Stimulated activated CD8-positive, alpha-beta memory T cell treated with anti-CD3 and anti-CD28 coated beads, Interleukin-4, amount 100 ng/mL, for 4 hours (primary cell): ENCODE data around the gene ADAMTSL5.

ENCODE experiments used
- DNase-seq, 2 donors: peaks; one replicate each; pipeline ENCODE4 v3.0.0-alpha.2; 2020; ENCODE audit warnings: low read depth in 2 of 2, low spot score in 1 of 2

Gene ADAMTSL5

GRCh38 chr19:1496714-1497577 is 15.9 kb downstream of the ADAMTSL5 start:
- no peak for DNase-seq

DNA sequence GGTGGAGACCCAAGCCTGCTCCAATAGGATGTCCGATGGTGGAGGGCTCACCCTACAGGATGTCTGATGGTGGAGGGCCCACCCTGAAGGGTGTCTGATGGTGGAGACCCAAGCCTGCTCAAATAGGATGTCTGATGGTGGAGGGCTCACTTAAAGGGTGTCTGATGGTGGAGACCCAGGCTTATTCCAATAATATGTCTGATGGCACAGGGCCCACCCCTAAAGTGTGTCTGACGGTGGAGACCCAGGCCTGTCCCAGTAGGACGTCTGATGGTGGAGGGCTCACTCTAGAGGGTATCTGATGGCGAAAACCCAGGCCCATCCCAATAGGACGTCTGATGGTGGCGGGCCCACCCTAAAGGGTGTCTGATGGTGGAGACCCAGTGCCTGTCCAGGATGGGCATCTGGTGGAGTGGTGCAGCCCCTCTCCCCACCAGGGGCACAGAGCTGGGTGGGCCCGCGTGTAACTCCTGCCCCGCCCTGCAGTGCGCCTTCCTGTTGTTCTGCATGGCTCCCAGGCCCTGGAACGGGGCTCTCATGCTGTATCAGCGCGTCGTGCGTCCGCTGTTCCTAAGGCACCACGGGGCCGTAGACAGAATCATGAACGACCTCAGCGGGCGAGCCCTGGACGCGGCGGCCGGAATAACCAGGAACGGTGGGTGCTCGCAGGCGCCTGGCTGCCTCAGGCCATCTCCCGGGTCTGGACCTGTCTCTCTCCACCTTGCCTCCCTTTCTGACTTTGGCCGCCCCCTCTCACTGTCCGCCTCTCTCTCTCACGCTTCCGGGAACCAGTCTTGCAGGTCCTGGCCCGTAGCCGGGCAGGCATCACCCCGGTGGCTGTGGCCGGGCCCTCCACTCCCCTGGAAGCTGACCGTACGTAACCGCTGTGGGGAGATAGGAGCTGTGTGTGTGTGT is 16.8 kb downstream of the ADAMTSL5 start:
- DNase-seq, result no peak

DNA sequence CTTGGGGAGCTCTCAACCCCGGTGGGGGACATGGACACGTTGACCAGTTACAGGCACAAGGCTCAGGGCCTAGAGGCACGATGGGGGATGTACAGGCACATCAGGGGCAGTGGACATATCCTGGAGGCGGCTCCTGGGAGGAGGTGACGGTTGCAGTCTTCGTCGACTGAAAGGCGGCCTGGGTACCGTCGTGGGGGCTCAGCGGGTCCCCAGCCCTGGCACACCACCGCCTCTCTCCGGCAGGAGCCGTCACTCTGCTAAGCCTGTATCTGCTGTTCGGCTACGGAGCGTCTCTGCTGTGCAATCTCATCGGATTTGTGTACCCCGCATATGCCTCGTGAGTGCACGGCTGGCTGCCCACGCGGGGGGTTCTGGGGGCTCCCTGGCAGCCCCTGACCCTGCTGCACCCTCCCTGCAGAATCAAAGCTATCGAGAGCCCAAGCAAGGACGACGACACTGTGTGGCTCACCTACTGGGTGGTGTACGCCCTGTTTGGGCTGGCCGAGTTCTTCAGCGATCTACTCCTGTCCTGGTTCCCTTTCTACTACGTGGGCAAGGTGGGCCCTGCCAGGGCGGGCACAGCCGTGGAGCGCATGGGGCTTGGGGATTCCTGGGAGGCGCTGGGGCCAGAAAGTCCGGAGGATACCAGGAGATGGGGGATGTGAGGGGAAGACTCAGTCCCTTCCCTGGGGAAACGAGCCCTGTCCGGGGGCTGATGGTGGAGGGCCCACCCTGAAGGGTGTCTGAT is 17.6 kb downstream of the ADAMTSL5 start:
- no peak for DNase-seq

DNA sequence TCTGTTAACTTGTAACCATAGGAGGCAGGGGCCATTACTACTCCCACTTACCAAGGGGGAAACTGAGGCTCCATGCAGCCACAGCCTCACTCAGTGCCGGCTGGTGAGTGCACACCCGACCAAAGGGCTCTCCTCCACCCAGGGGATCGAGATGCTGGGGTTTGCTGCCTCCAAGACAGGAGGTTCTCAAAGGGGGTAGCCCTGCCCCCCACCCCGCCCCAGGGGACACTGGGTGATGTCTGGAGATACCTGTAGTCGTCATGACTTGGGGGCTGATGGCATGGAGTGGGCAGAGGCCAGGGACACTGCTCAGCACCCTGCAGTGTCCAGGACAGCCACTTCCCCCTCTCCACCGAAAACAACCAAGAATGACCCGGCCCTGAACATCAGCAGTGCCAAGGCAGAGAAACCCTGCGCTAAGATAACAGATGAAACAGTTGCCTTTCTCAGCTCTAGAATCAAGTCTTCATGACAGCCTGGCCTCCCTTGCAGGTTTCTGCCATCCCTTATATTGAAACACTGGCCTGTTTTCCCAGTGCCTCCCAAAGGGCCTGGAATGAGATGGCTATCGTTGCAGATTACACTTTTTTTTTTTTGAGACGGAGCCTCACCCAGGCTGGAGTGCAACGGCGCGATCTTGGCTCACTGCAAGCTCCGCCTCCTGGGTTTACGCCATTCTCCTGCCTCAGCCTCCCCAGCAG is 18.6 kb downstream of the ADAMTSL5 start:
- DNase-seq, result no peak

GRCh38 chr19:1492474-1493006 is 20.3 kb downstream of the ADAMTSL5 start:
- no peak for DNase-seq

GRCh38 chr19:1491849-1492170 is 21.0 kb downstream of the ADAMTSL5 start:
- DNase-seq, result no peak

DNA sequence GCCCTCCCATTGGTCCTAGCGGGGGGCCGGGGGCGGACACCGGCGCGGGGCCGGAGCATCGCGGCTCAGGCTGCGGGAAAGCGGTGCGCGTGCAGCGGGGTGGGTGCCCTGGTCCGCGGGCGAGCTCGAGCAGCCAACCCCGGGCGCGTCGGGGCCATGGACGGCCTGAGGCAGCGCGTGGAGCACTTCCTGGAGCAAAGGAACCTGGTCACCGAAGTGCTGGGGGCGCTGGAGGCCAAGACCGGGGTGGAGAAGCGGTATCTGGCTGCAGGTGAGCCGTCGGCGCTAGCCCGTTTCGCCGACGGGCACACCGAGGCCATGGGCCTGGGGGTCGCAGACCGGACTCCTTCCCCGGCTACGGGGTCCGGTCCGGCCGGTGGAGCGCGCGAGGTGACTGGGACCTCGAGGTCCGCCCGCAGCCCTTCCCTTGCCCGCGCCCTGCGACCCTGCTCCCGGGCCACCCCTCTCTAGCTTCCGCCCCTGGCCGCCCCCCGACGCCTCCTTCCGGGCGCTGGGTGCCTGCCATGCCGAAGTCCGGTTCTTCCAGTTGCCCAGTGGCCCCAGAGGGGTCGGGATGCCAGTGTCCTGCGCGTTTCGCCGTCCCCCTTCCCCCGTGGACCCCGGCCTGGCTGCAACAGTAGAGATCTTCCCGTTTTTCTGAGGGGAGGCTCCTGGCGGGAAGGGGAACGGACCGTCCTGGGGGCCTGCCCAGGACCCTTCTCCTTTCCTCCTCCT is 21.5 kb downstream of the ADAMTSL5 start, which contains the start of gene REEP6:
Gene REEP6 (plus strand): TSS at position 68 of the 735 bp plus-strand sequence. CDS start 89 bp downstream, at position 157.
- DNase-seq, result no peak

- peak; percentile 95 to 98 for DNase-seq
These were observed 22.3 kb downstream of the ADAMTSL5 start, which contains the start of gene PCSK4 for GRCh38 chr19:1490311-1491113. PCSK4 (minus strand) TSS chr19:1490350; CDS start chr19:1490346, 4 bp downstream.

GRCh38 chr19:1489463-1490310 is 23.1 kb downstream of the ADAMTSL5 start:
- no peak for DNase-seq

- DNase-seq, result no peak
These were observed 24.6 kb downstream of the ADAMTSL5 start for GRCh38 chr19:1488282-1488601.

GRCh38 chr19:1487576-1488281 is 25.1 kb downstream of the ADAMTSL5 start:
- no peak for DNase-seq

- DNase-seq, result no peak
These were observed 25.9 kb downstream of the ADAMTSL5 start for GRCh38 chr19:1486720-1487575.

DNA sequence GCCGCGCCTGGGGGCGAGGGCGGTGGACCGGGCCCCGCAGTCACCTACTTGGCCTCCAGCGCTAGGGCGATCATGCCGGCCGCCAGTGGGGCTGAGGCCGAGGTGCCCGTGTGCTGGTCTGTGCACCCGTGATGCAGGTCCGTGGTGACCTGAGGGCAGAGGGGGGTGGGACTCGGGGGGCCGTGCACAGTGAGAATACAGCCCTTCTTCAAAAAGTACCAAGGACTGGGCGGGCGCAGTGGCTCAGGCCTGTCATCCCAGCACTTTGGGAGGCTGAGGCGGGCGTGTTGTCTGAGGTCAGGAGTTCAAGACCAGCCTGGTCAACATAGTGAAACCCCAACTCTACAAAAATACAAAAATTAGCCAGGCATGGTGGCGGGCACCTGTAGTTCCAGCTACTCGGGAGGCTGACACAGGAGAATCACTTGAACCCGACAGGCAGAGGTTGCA is 28.8 kb downstream of the ADAMTSL5 start:
- no peak for DNase-seq

- no peak for DNase-seq
These were observed 29.5 kb downstream of the ADAMTSL5 start for GRCh38 chr19:1483131-1483978.

GRCh38 chr19:1482361-1483130 is 30.3 kb downstream of the ADAMTSL5 start:
- no peak for DNase-seq
